Mesenchymal stem cell (in vitro differentiated cells and primary cell): ENCODE results near the gene CHST3.

Source experiments
- DNase-seq: peaks from one replicate; pipeline ENCODE4 v3.0.0-alpha.2; 2013
- H2AFZ ChIP-seq: one replicate; pipeline ENCODE4 v1.6.1; 2013; ENCODE audit warnings: low read depth, mild to moderate bottlenecking, control low read depth, inconsistent platforms, low read length, moderate library complexity
- H2AK5ac ChIP-seq: 2 replicates; pipeline ENCODE4 v1.6.1; 2013; ENCODE audit warnings: low read length, moderate library complexity, mild to moderate bottlenecking, inconsistent platforms; ENCODE audit not compliant: severe bottlenecking
- H2BK120ac ChIP-seq: one replicate; pipeline ENCODE4 v1.6.1; 2013; ENCODE audit warnings: low read depth, mild to moderate bottlenecking, inconsistent platforms, low read length, moderate library complexity
- H2BK12ac ChIP-seq, 2 experiments: one replicate each; pipeline ENCODE4 v1.6.1; 2013; ENCODE audit warnings: inconsistent platforms in 2 of 2, low read length in 2 of 2, mild to moderate bottlenecking in 2 of 2, moderate library complexity in 2 of 2, control low read depth in 1 of 2
- H2BK15ac ChIP-seq: one replicate; pipeline ENCODE4 v1.6.1; 2013; ENCODE audit warnings: mild to moderate bottlenecking, low read depth, inconsistent platforms; ENCODE audit not compliant: poor library complexity, severe bottlenecking
- H2BK5ac ChIP-seq: 2 replicates; pipeline ENCODE4 v1.6.1; 2013; ENCODE audit warnings: low read depth, mild to moderate bottlenecking, low read length, control low read depth, inconsistent platforms; ENCODE audit not compliant: poor library complexity, severe bottlenecking
- H3K14ac ChIP-seq, 2 experiments: one replicate each; pipeline ENCODE4 v1.6.1; 2013; ENCODE audit warnings: inconsistent platforms in 2 of 2, low read length in 2 of 2, control low read depth in 1 of 2, mild to moderate bottlenecking in 1 of 2, moderate library complexity in 1 of 2
- H3K18ac ChIP-seq, 2 experiments: one replicate each; pipeline ENCODE4 v1.6.1; 2013; ENCODE audit warnings: inconsistent platforms in 2 of 2, low read length in 2 of 2, control low read depth in 1 of 2, low read depth in 1 of 2, mild to moderate bottlenecking in 1 of 2
- H3K23ac ChIP-seq, 2 experiments: one replicate each; pipeline ENCODE4 v1.6.1; 2013; ENCODE audit warnings: inconsistent platforms in 2 of 2, low read length in 2 of 2, mild to moderate bottlenecking in 2 of 2, moderate library complexity in 2 of 2, control low read depth in 1 of 2
- H3K27ac ChIP-seq: 2 replicates; pipeline ENCODE4 v1.5.1; 2013; ENCODE audit warnings: mild to moderate bottlenecking, moderate library complexity, low read length, control low read depth, inconsistent platforms; ENCODE audit not compliant: poor library complexity, severe bottlenecking
- H3K27me3 ChIP-seq, 2 experiments: 2 replicates each; pipeline versions ENCODE4 v1.6.1 to v1.7.0; 2013; ENCODE audit warnings: low read length in 2 of 2, mild to moderate bottlenecking in 2 of 2, moderate library complexity in 2 of 2, control low read depth in 1 of 2, inconsistent platforms in 1 of 2; ENCODE audit not compliant: control insufficient read depth in 1 of 2, insufficient read depth in 1 of 2
- H3K36me3 ChIP-seq, 2 experiments: 2 replicates each; pipeline versions ENCODE4 v1.6.1 to v1.7.0; 2013; ENCODE audit warnings: low read length in 2 of 2, control low read depth in 1 of 2, inconsistent platforms in 1 of 2, low read depth in 1 of 2, mild to moderate bottlenecking in 1 of 2; ENCODE audit not compliant: insufficient read depth in 2 of 2, control insufficient read depth in 1 of 2
- H3K4ac ChIP-seq, 2 experiments: one replicate each; pipeline ENCODE4 v1.6.1; 2013; ENCODE audit warnings: inconsistent platforms in 2 of 2, low read length in 2 of 2, mild to moderate bottlenecking in 2 of 2, moderate library complexity in 2 of 2, control low read depth in 1 of 2, low read depth in 1 of 2
- H3K4me1 ChIP-seq: 2 replicates; pipeline ENCODE4 v1.6.1; 2013; ENCODE audit warnings: low read depth, low read length, control low read depth; ENCODE audit not compliant: control insufficient read depth, insufficient read depth
- H3K4me2 ChIP-seq: 2 replicates; pipeline ENCODE4 v1.6.1; 2013; ENCODE audit warnings: low read length, mild to moderate bottlenecking, inconsistent platforms; ENCODE audit not compliant: poor library complexity, severe bottlenecking
- H3K4me3 ChIP-seq, 2 experiments: 2 replicates each; pipeline versions ENCODE4 v1.5.1 to v1.7.0; 2013; ENCODE audit warnings: low read length in 2 of 2, mild to moderate bottlenecking in 2 of 2, control low read depth in 1 of 2, low read depth in 1 of 2; ENCODE audit not compliant: insufficient read depth in 1 of 2
- H3K79me1 ChIP-seq: replicated peaks from 2 replicates; pipeline ENCODE4 v1.6.1; 2013; ENCODE audit warnings: mild to moderate bottlenecking, control low read depth, low read length, inconsistent platforms; ENCODE audit not compliant: poor library complexity, severe bottlenecking
- H3K9ac ChIP-seq: 2 replicates; pipeline ENCODE4 v1.7.0; 2013; ENCODE audit warnings: mild to moderate bottlenecking, low read length, moderate library complexity
- H3K9me3 ChIP-seq: 2 replicates; pipeline ENCODE4 v1.7.0; 2013; ENCODE audit warnings: mild to moderate bottlenecking, low read length; ENCODE audit not compliant: control insufficient read depth
- H4K8ac ChIP-seq: one replicate; pipeline ENCODE4 v1.6.1; 2013; ENCODE audit warnings: inconsistent platforms, mild to moderate bottlenecking, low read length, moderate library complexity
- H4K91ac ChIP-seq: one replicate; pipeline ENCODE4 v1.6.1; 2013; ENCODE audit warnings: mild to moderate bottlenecking, low read length, inconsistent platforms
- WGBS: methylation state at CpG from one replicate; pipeline ENCODE4 v1.1.7; 2013; ENCODE audit warnings: mixed read lengths; 5-methylcytosine and 5-hydroxymethylcytosine counted together

CHST3 gene

GRCh38 chr10:71968553-71969474 lies 4.6 kb downstream of the CHST3 start:
- Histone ChIP-seq H3K4ac (no peak overlapping the region), H2BK12ac (peak overlapping the region; percentile 18 to 54)
- 89% methylated on average over 10 of the region's 11 CpGs for WGBS

GRCh38 chr10:71969929-71970328 lies 5.7 kb downstream of the CHST3 start:
- Histone ChIP-seq H3K4me2 (no peak overlapping the region), H2AFZ (no peak overlapping the region), H3K4me3 (no peak overlapping the region), H2BK15ac (no peak overlapping the region), H3K14ac (peak overlapping the region in 1 of 2 experiments; percentile 41), H2BK5ac (no peak overlapping the region), H3K9me3 (no peaks in the 10 kb centered on the region), H4K8ac (no peak overlapping the region), H3K23ac (no peak overlapping the region), H3K79me1 (peaks cover 46% of the 10 kb centered on the region), H3K4ac (no peak overlapping the region), H2AK5ac (no peak overlapping the region), H4K91ac (no peak overlapping the region), H3K36me3 (peaks cover 8 to 14% of the 10 kb centered on the region in 2 experiments), H3K9ac (peak overlapping the region; percentile 54), H2BK120ac (no peak overlapping the region), H3K27ac (no peak overlapping the region), H3K27me3 (no peaks in the 10 kb centered on the region), H2BK12ac (peak overlapping the region in 1 of 2 experiments; percentile 45), H3K18ac (peak overlapping the region in 1 of 2 experiments; percentile 6), H3K4me1 (peaks cover 64% of the 10 kb centered on the region)
- WGBS, result 86% methylated on average over 8 of the region's 10 CpGs
- DNase-seq, result no peak

More at GRCh38 chr10:71968553-71969474, 4.6 kb downstream of the CHST3 start:
- no peaks in the 10 kb centered on the region for H3K27me3 ChIP-seq
- peaks cover 40% of the 10 kb centered on the region for H3K79me1 ChIP-seq
- H3K4me1 ChIP-seq, result peaks cover 60% of the 10 kb centered on the region
- H3K4me3 ChIP-seq, result no peak overlapping the region
- H3K27ac ChIP-seq, result peak overlapping the region; percentile 9
- H3K18ac ChIP-seq, result peak overlapping the region in 1 of 2 experiments; percentile 50
- peak overlapping the region in 1 of 2 experiments; percentile 31 for H3K14ac ChIP-seq
- no peak overlapping the region for H2AFZ ChIP-seq
- no peak overlapping the region for H4K8ac ChIP-seq
- H3K4me2 ChIP-seq, result no peak overlapping the region
- peak; percentile 54 for DNase-seq
- peak overlapping the region; percentile 13 for H2BK120ac ChIP-seq
- peak overlapping the region; percentile 89 for H2AK5ac ChIP-seq
- H3K36me3 ChIP-seq, result peaks cover 8 to 14% of the 10 kb centered on the region in 2 experiments
- peak overlapping the region; percentile 9 for H2BK15ac ChIP-seq
- no peak overlapping the region for H3K23ac ChIP-seq
- no peak overlapping the region for H4K91ac ChIP-seq
- peak overlapping the region; percentile 62 for H3K9ac ChIP-seq
- H2BK5ac ChIP-seq, result no peak overlapping the region
- H3K9me3 ChIP-seq, result no peaks in the 10 kb centered on the region

- Histone ChIP-seq H3K4me1 (peaks cover 62% of the 10 kb centered on the region), H3K4me2 (no peak overlapping the region), H2BK15ac (no peak overlapping the region), H2BK5ac (no peak overlapping the region), H2BK12ac (no peak overlapping the region), H3K4ac (no peak overlapping the region), H3K36me3 (peaks cover 8 to 14% of the 10 kb centered on the region in 2 experiments), H3K9ac (peak overlapping the region; percentile 54), H2AFZ (no peak overlapping the region), H3K4me3 (no peak overlapping the region), H4K8ac (no peak overlapping the region), H3K23ac (no peak overlapping the region), H3K18ac (no peak overlapping the region), H2BK120ac (no peak overlapping the region), H4K91ac (no peak overlapping the region), H3K14ac (no peak overlapping the region), H3K79me1 (peaks cover 47% of the 10 kb centered on the region), H3K27me3 (no peaks in the 10 kb centered on the region), H3K9me3 (no peaks in the 10 kb centered on the region), H2AK5ac (no peak overlapping the region), H3K27ac (no peak overlapping the region)
- 44% methylated on average over 9 of the region's 10 CpGs for WGBS
- peak; percentile 58 for DNase-seq
These were observed 6.1 kb downstream of the CHST3 start for GRCh38 chr10:71970331-71970730.

GRCh38 chr10:71970869-71971268 lies 6.7 kb downstream of the CHST3 start:
- Histone ChIP-seq H2AK5ac (peak overlapping the region; percentile 50), H3K27ac (no peak overlapping the region), H3K36me3 (peaks cover 8 to 14% of the 10 kb centered on the region in 2 experiments), H3K18ac (no peak overlapping the region), H3K4me1 (peaks cover 63% of the 10 kb centered on the region), H3K9me3 (no peaks in the 10 kb centered on the region), H3K4me3 (peak overlapping the region in 1 of 2 experiments; percentile 29), H4K91ac (no peak overlapping the region), H2BK15ac (no peak overlapping the region), H3K23ac (no peak overlapping the region), H2BK12ac (no peak overlapping the region), H4K8ac (no peak overlapping the region), H3K4me2 (no peak overlapping the region), H3K79me1 (peaks cover 45% of the 10 kb centered on the region), H3K14ac (peak overlapping the region in 1 of 2 experiments; percentile 26), H3K9ac (peak overlapping the region; percentile 54), H3K27me3 (no peaks in the 10 kb centered on the region), H3K4ac (no peak overlapping the region), H2BK120ac (no peak overlapping the region), H2BK5ac (no peak overlapping the region), H2AFZ (no peak overlapping the region)
- no peak for DNase-seq
- 73% methylated on average over 4 of the region's 4 CpGs for WGBS
